GM19452 (cell line): Measurements from ENCODE around the gene HECW1.

Source experiments
- ATAC-seq: cut with Tn5 transposase; IDR thresholded peaks from one replicate; pipeline ENCODE4 v1.9.1; 2021; ENCODE audit not compliant: unreplicated experiment

The HECW1 gene

DNA sequence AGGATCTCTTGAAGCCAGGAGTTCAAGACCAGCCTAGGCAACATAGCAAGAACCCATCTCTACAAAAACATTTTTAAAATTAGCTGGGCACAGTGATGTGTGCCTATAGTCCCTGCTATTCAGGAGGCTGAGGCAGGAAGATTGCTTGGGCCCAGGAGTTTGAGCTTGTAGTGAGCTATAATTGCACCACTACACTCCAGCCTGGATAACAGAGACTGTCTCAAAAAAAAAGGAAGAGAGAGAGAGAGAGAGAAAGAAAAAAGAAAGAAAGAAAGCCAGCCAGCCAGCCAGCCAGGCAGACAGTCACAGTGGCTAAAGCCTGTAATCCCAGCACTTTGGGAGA is 375.3 kb downstream of the HECW1 start:
- no peak for ATAC-seq

DNA sequence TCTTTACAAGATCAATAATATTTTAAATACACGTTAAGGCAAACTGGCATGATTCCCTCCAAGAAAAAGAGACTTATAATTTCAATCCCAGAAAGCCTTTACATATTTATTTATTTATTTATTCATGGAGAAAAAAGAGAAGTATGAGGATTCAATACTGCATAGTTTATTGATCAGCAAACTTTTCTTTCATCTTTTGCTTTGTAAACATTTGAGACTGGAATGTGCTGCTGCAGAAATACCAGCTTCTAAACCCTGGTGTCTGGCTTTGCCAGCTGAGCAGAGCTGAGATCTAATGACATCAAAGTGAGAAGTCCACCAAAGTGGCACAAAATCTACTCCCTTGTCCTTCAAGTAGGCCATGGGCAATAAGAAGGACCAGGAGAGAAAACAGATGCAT is 376.8 kb downstream of the HECW1 start:
- no peak for ATAC-seq

DNA sequence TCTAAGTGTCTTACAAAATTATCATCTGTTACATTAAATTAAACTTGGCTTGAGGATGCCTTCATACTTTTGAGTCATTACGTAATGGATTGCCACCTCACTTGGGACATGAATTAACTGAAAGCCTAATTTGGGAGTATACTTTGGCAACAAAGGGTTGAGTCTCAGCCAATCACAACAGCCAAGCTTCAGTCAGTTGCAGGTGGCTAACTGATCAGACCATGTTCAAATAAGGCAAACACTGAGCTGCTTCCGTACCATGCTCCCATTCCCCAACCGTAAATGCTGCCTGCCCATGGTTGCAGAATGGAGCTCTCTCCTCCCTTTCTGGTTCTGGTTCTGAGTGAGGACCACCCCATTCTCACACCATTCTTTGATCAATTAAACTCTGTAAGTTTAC is 377.6 kb downstream of the HECW1 start:
- ATAC-seq: no peak

DNA sequence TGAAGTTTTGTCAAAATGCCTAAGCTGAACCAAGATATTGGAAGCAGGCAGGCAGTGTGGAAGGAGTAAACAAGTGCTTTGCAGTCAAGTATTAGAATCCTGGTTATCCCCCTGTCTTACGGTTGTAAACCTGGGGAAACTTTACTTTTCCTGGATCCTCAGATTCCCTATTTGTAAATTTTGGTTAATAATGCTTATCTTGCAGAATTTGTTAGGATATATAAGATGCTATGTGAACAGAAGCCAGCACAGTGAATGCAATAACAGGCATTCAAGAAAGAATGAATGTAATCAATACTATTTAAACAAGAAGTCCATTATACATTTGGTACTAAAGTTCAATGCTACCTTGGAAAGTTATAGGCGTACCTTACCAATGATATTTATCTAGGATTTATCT is 378.7 kb downstream of the HECW1 start:
- ATAC-seq: no peak

DNA sequence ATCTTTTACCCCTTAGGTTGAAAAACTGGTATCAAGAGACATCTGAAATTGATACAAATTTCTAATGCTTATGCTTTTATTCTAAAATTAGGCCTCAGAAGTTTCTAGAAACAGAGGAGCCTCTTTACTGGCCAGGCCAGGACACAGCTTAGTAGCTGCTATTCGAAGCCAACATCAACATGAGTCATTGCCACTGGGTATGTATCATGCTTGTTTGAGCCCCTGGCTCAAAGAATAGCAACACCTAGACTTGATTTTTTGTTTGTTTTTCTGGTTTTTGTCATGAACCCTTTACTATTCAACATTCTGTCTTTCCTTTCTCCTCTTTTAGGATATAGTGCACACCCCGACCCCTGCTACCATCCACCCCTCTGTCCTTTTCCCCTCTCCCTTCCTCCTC is 379.5 kb downstream of the HECW1 start:
- ATAC-seq: no peak

DNA sequence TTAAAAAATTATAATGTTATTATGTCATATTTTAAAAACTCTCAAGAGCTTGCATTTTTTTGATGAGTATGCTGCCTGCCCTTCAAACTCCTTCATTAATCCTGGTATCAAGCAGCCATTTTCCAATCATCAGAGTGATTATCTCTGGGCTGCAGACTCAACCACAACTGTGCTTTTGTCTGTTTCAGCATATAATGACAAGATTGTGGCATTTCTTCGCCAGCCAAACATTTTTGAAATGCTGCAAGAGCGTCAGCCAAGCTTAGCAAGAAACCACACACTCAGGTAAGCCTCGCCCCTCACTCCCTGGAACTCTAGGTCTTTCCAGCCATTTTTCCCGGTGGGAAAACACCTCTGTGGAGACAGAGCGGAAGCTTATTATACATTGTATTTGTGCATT is 380.4 kb downstream of the HECW1 start:
- ATAC-seq: no peak

DNA sequence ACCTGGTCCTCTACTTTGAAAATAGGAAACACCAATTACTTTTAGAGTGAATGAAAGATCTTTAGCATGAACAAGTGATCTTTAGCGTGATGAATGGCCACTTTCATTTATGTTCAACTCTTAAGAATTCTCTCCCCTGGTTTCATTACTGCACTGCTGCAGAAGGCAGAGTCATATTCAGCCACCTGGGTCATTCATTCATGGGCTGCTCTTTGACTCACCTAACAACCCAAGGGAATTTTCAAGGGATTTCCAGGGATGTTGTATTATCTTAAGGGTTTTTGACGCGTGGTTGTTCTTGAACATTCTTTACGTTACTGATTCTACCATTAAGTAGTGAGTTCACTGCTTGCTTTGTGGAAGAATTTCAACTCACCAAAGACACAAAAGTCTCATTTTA is 383.1 kb downstream of the HECW1 start:
- ATAC-seq: no peak

DNA sequence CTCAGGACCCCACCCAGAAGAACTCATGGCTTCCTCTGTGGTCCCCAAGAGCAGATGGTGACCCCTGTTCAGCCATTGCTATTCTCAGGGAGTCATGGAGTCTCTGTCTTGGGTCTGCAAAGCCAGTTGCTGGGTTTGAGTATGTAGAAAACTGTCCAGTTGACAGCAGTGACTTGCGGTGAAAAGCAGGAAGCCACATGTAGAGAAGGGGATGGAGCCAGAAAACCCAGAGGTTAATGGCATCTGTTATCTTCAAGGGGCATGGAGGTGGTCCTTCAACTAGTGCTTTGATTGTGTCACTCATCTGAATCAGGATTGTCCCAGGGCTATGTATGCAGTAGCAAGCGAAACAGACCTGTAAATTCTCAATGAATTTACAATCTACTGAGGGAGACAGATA is 384.1 kb downstream of the HECW1 start:
- ATAC-seq: no peak

DNA sequence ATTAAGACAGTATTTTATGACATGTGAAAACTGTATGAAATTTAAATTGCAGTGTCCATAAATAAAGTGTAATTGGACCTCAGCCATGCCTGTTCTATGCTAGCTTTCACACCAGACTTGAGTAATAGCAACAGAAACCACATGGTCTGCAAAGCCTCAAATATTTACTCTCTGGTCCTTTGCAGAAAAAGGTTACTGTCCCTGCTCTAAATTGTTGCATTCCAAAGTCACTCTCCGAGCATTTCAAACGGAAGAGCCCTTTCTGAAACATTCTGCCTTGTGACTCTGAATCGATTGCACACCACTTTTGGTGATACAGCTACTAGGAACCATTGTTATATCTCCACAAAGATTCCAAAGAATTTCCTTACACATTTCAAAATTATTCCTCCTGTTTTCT is 389.4 kb downstream of the HECW1 start:
- ATAC-seq: no peak

DNA sequence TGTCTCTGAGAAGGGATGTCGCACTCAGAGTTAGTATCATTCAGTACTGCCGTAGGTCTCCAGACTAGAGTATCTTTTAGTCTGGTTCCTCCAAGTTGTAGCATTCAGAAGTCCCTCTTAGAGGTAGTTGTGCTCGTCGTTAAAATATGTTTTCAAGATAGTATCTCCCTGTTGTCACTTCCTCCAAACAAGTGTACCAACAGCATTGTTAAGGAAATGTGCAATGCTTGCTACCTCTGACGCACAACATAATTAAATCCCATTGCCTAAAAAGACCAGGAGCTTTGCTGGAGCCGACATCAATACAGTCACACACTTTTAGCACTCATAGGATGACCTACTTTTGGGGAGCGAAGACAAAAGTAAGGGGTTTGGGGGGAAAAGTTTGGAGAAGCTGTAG is 390.5 kb downstream of the HECW1 start:
- ATAC-seq: no peak

DNA sequence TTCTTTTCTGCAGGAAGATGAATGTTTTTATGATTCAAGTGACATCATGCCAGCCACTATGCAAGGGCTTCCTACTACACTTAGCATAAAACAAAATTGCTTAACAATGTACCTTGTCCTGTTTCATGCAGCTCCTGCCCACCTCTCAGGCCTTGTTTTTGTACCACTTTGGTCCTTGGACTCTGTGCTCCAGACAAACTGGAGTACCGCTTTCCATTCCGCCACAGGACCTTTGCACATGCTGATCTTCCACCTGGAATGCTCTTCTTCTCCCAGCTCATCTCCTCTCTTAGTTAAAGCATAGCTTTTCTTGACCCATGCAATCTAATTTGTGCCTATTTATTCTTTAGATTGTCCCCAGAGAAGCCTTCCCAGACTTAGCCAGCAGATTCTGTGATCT is 393.0 kb downstream of the HECW1 start:
- no peak for ATAC-seq

DNA sequence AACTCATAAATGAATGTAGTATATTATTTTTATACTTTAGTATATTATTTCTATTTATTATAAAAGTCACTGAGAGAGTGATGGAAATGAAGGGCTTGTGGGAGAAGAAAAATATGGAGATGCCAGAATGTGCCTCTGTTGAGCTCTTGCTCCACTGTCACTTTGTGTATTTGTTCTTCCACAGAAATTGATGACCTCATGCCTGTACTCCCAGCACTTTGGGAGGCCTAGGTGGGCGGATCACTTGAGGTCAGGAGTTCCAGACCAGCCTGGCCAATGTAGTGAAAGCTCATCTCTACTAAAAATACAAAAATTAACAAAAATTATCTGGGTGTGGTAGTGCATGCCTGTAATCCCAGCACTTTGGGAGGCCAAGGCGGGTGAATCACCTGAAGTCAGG is 394.0 kb downstream of the HECW1 start:
- no peak for ATAC-seq

DNA sequence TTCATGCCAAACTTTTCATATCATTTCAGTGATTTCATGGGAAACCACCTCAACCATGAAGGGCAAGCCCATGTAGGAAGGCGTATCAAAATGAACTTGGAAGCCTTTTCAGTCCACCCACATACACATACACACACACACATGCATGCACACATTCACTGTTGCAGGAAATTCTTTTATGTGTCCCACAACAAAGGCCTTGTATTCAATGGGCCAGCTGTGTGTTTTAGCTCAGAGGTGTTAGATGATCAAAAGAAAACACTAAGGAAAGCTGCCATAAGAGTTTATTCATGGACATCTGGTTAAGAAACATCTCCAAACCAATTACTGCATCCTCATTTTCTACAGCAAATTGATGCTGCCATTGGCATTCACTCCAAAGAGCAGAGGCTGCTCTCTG is 396.0 kb downstream of the HECW1 start:
- ATAC-seq: no peak

DNA sequence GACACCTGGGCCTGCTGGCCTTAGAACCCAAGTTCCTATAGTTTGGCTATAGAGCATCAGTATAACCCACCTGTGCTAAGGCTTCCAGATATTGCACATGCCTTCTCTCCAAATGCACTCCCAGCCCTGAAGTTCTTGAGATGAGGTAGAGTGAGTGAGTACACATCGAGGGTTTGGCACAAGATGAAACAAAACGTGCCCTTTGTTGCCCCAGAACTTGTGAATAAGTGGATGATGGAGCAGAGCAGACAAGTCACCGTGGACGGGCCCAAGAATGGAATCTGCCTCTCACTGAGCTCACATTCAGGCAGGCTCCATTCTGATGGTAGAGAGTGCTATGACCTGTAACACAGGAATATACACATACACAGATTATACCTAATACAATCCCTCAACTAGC is 397.5 kb downstream of the HECW1 start:
- ATAC-seq: no peak

DNA sequence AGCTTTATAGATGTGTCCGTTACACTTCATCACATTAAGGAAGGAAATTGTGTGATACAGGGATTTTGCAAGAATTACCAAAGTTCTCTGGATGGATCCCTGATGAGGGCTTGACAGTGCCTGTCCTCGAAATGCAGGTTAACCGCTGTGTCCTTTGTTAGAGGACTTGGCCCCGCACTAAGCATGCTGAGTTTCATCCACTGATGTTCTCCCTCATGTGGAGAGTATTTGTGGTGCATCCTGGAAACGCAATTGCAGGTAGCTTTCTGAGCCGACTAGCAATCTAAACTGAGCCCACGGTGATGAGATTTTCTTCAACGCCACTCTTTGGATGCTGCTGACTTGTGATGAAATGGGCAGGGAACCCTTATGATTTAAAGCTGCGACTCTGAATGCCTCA is 398.6 kb downstream of the HECW1 start:
- ATAC-seq: no peak

DNA sequence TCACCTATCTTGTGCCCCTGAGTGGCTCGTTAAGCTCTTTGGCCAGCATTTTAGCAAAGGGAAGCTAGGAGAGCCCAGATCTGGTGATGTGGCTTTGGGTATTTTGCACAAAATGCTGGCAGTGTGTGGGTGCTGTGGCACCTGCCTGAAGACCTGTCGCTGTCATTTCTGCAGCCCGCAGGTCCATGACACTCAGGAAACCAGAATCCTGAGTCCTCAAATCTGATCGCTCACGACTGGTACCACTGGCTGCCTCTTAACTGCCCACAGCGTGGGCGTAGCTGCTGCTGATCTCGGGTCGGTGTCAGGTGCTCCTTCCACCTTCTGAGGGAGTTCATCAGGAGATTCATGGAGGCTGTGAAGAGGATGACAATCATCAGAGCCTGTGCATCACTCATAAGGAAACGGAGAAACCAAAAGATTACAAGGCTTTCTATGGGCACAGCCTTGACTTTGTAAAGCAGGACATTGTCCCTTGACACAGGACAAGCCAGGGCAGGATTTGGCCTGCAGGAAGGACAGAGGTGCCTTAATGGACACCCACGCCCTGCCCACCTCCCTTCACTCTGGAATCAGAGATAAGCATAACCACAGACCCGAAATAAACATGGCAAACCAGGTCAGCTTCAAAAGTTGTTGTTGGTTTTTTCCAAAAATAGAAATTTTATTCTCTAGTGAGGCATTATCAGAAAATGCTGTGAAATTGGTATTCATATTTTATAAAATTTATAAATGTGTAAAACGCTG is 399.5 kb downstream of the HECW1 start:
- ATAC-seq: no peak

DNA sequence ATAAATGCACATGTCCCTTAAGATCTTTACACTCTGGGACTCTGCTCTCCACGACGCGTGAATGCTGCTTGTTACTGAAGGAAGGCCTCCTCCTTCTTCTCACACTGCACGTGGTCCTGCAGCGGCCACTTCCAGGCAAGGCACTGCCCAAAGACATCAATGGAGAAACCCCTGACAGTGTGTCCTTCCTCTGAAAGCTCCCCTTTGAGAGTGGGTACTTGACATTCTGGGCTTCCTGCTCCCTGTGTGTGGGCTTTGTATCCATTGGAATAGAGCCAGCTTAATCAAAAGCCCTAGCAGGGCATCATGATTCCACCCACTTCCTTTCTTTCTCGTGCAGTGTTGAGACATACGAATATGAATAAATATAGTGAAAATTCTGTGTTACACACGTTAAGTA is 400.8 kb downstream of the HECW1 start:
- ATAC-seq: no peak

DNA sequence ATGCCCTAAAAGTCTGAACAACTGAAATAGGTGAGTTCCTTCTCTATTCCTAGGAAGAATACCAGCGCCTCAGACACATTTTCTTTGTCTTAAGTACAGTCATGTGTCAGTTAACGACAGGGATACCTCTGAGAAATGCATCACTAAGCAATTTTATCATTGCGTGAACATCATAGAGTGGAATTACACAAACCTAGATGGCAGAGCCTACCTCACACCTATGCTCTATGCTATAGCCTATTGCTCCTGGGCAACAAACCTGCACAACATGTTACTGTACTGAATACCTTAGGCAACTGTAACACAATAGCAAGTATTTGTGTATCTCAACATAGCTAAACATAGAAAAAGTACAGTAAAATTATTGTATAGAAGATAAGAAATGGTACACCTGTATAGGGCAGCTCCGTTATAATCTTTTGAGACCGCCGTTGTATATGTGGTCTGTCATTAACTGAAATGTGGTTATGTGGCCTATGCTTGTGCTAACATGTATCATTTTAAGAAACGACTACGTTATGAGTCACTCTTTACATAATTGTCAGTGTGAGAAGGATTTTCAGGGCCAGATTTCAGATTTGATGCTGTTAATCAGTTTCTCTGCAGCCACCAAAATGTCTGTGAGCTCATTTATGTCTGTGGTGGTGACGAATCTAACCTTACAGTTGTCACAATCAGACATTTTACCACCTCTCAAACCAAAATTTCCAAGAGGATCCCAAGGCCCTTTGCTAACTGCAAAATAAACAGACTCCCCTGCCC is 404.3 kb downstream of the HECW1 start:
- ATAC-seq: peak; percentile 90

DNA sequence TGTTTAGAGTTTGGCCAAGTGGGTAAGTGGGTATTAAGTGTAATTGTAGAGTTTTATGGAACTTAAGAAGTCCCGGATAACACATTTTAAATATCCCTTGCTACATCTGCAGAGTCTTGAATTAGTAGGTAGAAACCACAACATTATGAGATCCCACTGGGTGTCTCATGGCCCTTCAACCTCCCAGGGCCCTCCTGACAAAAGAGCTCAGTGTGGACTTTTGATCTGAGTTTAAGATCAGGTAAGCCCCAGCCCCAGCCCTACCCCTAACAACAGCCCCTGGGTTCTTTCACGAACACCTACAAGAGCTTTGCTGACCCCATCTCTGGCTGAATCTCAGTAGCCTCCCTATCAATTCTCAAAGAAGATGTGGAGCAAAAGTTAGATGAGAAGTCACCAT is 405.0 kb downstream of the HECW1 start:
- ATAC-seq: no peak

DNA sequence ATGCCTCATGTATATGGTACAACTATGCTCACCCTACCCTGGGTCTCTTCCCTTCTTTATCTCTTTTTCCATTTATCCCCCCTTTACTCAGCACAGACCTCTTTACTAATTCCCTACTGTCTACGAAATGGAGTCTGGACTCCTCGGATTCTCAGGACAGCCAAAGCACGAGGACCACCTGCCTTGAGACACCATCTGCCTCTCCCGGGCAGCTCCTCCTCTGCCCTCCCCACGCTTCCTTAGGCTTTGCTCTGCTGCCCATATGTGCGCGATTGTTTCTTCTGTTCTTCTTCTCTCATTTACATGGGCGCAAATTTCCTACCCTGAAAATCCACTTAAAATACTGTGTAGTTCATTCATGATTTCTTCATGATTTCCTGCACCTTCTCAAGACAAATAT is 407.8 kb downstream of the HECW1 start:
- no peak for ATAC-seq

DNA sequence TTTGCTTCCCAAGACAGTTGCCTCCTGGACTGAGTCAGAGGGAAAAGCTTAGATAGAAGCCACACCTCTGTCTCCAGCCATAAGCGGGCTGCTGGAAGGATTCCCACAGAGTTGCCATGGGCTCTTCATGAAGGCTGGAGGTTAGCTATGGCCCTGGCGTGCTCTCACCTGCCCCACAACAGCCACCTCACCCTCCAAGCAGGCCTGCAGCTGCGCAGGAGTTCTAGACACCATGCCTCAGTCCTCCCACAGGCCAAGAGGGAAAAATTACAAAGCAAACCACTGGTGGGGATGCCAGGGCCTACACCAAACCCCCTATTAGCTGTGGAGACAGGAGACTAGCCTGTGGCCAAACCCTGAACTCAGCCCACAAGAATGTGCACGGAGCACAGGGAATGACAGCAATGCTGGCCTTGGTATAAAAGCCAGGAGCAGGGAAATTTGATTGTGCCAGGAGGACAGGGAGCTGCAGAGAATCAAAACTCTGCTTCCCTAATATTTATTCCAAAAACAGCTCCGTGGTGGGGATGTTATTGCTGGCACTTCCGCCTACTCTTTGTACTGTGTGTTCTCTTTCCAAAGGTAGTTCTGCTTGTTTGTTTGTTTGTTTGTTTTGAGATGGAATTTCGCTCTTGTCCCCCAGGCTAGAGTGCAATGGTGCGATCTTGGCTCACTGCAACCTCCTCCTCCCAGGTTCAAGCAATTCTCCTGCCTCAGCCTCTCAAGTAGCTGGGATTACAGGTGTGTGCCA is 410.1 kb downstream of the HECW1 start:
- no peak for ATAC-seq
